ENCODE measurements around the gene NUB1.

Gene NUB1

GRCh38 chr7:151387161-151388006 is 45.8 kb downstream of the NUB1 start:
- DNase-seq (ENCODE audit: low read depth in 2 of 3, low spot score in 2 of 3) = no peak

GRCh38 chr7:151388007-151388297 is 46.3 kb downstream of the NUB1 start:
- DNase-seq (ENCODE audit: low read depth in 2 of 3, low spot score in 2 of 3) = no peak

GRCh38 chr7:151388430-151388829 is 46.8 kb downstream of the NUB1 start:
- no peak for DNase-seq (ENCODE audit: low read depth in 2 of 3, low spot score in 2 of 3)

- no peak for DNase-seq (ENCODE audit: low read depth in 2 of 3, low spot score in 2 of 3)
Measured at GRCh38 chr7:151389096-151389767, 47.6 kb downstream of the NUB1 start.

- DNase-seq (ENCODE audit: low read depth in 2 of 3, low spot score in 2 of 3) = no peak
Measured at GRCh38 chr7:151389768-151390597, 48.4 kb downstream of the NUB1 start.

- no peak for DNase-seq (ENCODE audit: low read depth in 2 of 3, low spot score in 2 of 3)
Measured at GRCh38 chr7:151390598-151391357, 49.2 kb downstream of the NUB1 start.

GRCh38 chr7:151391358-151391730 is 49.7 kb downstream of the NUB1 start:
- no peak for DNase-seq (ENCODE audit: low read depth in 2 of 3, low spot score in 2 of 3)

- DNase-seq (ENCODE audit: low read depth in 2 of 3, low spot score in 2 of 3) = no peak
Measured at GRCh38 chr7:151392002-151392401, 50.4 kb downstream of the NUB1 start.

GRCh38 chr7:151392426-151392825 is 50.8 kb downstream of the NUB1 start:
- no peak for DNase-seq (ENCODE audit: low read depth in 2 of 3, low spot score in 2 of 3)

GRCh38 chr7:151393031-151393977 is 51.7 kb downstream of the NUB1 start:
- no peak for DNase-seq (ENCODE audit: low read depth in 2 of 3, low spot score in 2 of 3)

- no peak for DNase-seq (ENCODE audit: low read depth in 2 of 3, low spot score in 2 of 3)
Measured at GRCh38 chr7:151394076-151395035, 52.7 kb downstream of the NUB1 start.

GRCh38 chr7:151395036-151395367 is 53.4 kb downstream of the NUB1 start:
- DNase-seq (ENCODE audit: low read depth in 2 of 3, low spot score in 2 of 3) = no peak

GRCh38 chr7:151396328-151396970 is 54.8 kb downstream of the NUB1 start:
- DNase-seq (ENCODE audit: low read depth in 2 of 3, low spot score in 2 of 3) = no peak

- no peak for DNase-seq (ENCODE audit: low read depth in 2 of 3, low spot score in 2 of 3)
Measured at GRCh38 chr7:151397026-151397425, 55.4 kb downstream of the NUB1 start.

- no peak for DNase-seq (ENCODE audit: low read depth in 2 of 3, low spot score in 2 of 3)
Measured at GRCh38 chr7:151398446-151399304, 57.1 kb downstream of the NUB1 start.

GRCh38 chr7:151399305-151399601 is 57.6 kb downstream of the NUB1 start:
- no peak for DNase-seq (ENCODE audit: low read depth in 2 of 3, low spot score in 2 of 3)

- no peak for DNase-seq (ENCODE audit: low read depth in 2 of 3, low spot score in 2 of 3)
Measured at GRCh38 chr7:151399906-151400305, 58.3 kb downstream of the NUB1 start.
